Mesodermal cell (in vitro differentiated cells): ENCODE measurements around the gene SERHL2.
"Not testable (repeated sequence)": the region's sequence is repeated elsewhere in the genome, so short reads cannot be mapped to it uniquely, and the experiment has no call there.

Experiments
- H3K27ac ChIP-seq: 2 replicates; pipeline ENCODE4 v1.7.0; 2013; ENCODE audit warnings: mild to moderate bottlenecking, low read depth, low read length, moderate library complexity; ENCODE audit not compliant: severe bottlenecking
- H3K36me3 ChIP-seq: 2 replicates; pipeline ENCODE4 v1.7.1; 2013; ENCODE audit warnings: mild to moderate bottlenecking, low read length, moderate library complexity; ENCODE audit not compliant: control insufficient read depth, insufficient read depth
- H3K4me1 ChIP-seq: one replicate; pipeline ENCODE4 v1.7.1; 2013; ENCODE audit warnings: mild to moderate bottlenecking, low read length; ENCODE audit not compliant: insufficient read depth, control insufficient read depth, poor library complexity, severe bottlenecking
- H3K4me3 ChIP-seq: 2 replicates; pipeline ENCODE4 v1.7.0; 2013; ENCODE audit warnings: low read length, control low read depth, mild to moderate bottlenecking; ENCODE audit not compliant: insufficient read depth, poor library complexity, severe bottlenecking; ENCODE audit errors: extremely low read depth
- H3K9me3 ChIP-seq: 2 replicates; pipeline ENCODE4 v1.7.1; 2013; ENCODE audit warnings: mild to moderate bottlenecking, low read length, moderate library complexity; ENCODE audit not compliant: control insufficient read depth
- WGBS, 2 experiments: methylation state at CpG; one replicate each; pipeline ENCODE4 v1.1.5; 2013; ENCODE audit warnings: missing lambda C conversion rate in 2 of 2; ENCODE audit not compliant: insufficient coverage in 2 of 2; 5-methylcytosine and 5-hydroxymethylcytosine counted together

SERHL2 gene

GRCh38 chr22:42518638-42519524, 34.9 kb upstream of the SERHL2 start:
- not testable (repeated sequence) for H3K9me3 ChIP-seq, H3K27ac ChIP-seq, H3K4me1 ChIP-seq
- Histone ChIP-seq H3K36me3 (peaks cover 15% of the 10 kb centered on the region), H3K4me3 (peak overlapping the region; percentile 66)
- WGBS, 2 experiments, result 0 to 2% methylated on average over 7 to 8 of the region's 28 CpGs

DNA sequence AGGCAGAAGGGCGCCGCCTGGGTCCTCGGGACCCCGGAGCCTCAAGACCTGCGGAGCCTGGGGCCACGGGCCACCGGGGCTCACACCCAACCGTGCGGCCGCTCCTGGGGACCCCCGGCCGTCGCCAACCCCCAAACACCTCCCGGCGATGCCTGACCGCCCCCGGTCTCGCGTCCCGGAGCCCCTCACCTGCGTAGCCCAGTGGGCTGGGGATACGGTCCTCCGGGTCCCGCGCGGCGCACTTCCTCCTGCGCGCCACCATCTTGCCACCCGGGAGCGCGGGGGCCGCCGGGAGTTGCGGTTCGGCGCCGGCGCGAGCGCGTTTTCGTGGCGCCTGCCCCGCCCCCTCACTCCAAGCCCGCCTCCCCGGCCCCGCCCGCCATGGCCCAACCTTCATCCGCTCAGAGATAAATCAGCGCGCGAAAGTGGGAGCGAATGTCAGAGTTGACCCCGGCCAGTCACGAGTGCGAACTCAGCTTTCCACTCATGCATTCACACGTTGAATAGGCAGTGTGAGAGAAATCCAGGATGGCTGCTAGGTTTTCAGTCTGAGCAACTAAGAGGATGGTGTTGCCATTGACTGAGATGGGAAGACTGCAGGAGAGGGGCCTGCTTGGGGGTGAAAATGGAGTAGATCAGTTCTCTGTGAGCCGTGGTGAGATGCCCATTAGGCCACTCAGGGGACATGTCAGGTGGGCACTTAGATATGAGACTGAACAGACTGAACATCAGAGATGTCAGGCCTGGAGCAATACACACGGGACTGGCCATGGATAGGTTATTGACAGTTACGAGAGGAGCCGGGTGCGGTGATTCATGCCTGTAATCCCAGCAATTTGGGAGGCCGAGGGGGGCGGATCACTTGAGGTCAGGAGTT, 34.0 kb upstream of the SERHL2 start, which contains the start of gene RRP7A:
Gene RRP7A (minus strand): TSS at position 272 of the 877 bp plus-strand sequence. CDS start 10 bp downstream, at position 262.
- H3K27ac ChIP-seq, result no peak within 1 kb of the TSS
- no peaks in the 10 kb centered on the region for H3K4me1 ChIP-seq
- peak within 1 kb of the TSS; percentile 66 for H3K4me3 ChIP-seq
- H3K9me3 ChIP-seq, result no peaks in the 10 kb centered on the region
- H3K36me3 ChIP-seq, result peaks cover 15% of the 10 kb centered on the region
- 13 to 17% methylated on average over 30 to 43 of the region's 65 CpGs for WGBS, 2 experiments

DNA sequence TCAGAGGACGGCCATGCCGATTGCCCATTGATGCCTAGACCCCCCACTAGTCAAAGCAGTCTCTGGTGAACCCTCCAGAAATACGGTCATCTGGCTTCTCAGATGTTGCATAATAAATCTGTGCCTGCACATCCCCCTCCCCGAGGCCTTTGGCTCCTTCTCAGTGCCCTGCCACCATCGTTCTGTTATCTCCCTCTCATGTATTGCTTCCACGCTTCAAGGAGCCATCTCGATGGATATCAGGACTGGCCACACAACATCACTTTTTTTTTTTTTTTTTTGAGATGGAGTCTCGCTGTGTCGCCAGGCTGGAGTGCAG, 32.6 kb upstream of the SERHL2 start:
- Histone ChIP-seq H3K27ac (no peak overlapping the region), H3K4me1 (no peaks in the 10 kb centered on the region), H3K4me3 (no peak overlapping the region), H3K36me3 (peaks cover 6% of the 10 kb centered on the region), H3K9me3 (no peaks in the 10 kb centered on the region)
- WGBS, 2 experiments, result 90 to 93% methylated on average over 5 to 9 of the region's 9 CpGs

DNA sequence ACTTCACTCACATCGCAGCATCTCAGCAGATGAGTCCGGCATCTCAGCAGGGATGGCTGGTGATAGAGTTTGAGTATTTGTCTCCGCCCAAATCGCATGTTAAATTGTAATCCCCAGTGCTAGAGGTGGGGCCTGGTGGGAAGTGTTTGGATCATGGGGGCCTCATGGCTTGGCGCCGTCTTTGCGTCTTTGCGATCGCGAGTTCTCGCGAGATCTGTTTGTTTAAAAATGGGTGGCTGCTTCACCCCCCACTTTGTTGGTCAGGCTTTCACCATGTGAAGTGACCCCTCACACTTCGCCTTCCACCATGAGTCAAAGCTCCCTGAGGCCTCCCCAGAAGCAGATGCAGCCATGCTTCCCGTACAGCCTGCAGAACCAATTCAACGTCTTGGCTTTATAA, 31.2 kb upstream of the SERHL2 start:
- no peak overlapping the region for H3K4me3 ChIP-seq
- 95 to 97% methylated on average over 13 to 15 of the region's 15 CpGs for WGBS, 2 experiments
- no peaks in the 10 kb centered on the region for H3K4me1 ChIP-seq
- peaks cover 3% of the 10 kb centered on the region for H3K36me3 ChIP-seq
- no peak overlapping the region for H3K27ac ChIP-seq
- H3K9me3 ChIP-seq, result no peaks in the 10 kb centered on the region

GRCh38 chr22:42528591-42529307, 25.0 kb upstream of the SERHL2 start:
- whole genome bisulfite sequencing, 2 experiments, result 92 to 97% methylated on average over 8 to 10 of the region's 11 CpGs
- Histone ChIP-seq H3K36me3 (no peaks in the 10 kb centered on the region), H3K4me1 (no peaks in the 10 kb centered on the region), H3K4me3 (no peak overlapping the region), H3K27ac (no peak overlapping the region), H3K9me3 (no peaks in the 10 kb centered on the region)

DNA sequence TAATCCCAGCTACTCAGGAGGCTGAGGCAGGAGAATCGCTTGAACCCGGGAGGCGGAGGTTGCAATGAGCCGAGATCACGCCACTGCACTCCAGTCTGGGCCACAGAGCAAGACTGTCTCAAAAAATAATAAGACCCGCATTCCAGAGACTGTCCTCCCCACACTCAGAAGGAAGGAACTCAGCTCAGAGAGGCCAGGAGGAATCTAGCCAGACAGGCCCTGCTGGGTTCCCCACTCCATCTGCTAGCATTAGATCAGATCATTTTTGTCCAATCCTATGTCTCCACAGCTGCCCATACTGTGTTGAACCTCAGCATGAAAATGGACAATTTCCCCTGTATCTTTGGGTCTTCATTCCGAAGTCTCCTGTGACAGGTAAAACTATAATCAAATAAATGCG, 24.3 kb upstream of the SERHL2 start:
- not testable (repeated sequence) for H3K9me3 ChIP-seq, H3K4me1 ChIP-seq, H3K27ac ChIP-seq, H3K4me3 ChIP-seq, H3K36me3 ChIP-seq
- WGBS, 2 experiments, result 96 to 100% methylated on average over 4 to 7 of the region's 8 CpGs

DNA sequence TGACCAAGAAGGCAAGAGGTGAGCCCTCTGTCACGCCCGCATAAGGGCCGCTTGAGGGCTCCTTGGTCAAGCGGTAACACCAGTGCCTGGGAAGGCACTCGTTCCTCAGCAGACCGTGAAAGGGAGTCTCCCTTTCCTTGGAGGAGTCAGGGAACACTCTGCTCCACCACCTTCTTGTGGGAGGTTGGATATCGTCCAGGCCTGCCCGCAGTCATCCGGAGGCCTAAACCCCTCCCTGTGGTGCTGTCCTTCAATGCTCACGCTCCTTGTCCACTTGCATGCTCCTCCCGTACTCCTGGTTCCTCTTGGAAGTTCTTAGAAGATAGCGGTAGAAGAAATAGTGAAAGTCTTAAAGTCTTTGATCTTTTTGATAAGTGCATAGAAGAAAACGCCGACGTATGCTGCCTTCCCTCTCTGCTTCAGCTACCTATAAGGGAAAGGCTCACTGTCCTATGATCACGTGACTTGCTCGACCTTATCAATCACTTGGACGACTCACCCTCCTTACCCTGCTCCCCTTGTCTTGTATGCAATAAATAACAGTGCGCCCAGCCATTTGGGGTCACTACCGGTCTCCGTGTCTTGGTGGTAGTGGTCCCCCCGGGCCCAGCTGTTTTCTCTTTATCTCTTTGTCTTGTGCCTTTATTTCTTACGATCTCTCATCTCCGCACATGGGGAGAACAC, 22.2 kb upstream of the SERHL2 start:
- not testable (repeated sequence) for H3K36me3 ChIP-seq, H3K27ac ChIP-seq, H3K4me1 ChIP-seq, H3K9me3 ChIP-seq, H3K4me3 ChIP-seq
- WGBS, 2 experiments, result 92 to 95% methylated on average over 15 to 16 of the region's 24 CpGs

- Histone ChIP-seq H3K27ac (no peak overlapping the region), H3K4me1 (no peaks in the 10 kb centered on the region), H3K36me3 (no peaks in the 10 kb centered on the region), H3K9me3 (no peaks in the 10 kb centered on the region), H3K4me3 (no peak overlapping the region)
- 92 to 96% methylated on average over 8 of the region's 8 CpGs for WGBS, 2 experiments
Observed at GRCh38 chr22:42533638-42533977, 20.1 kb upstream of the SERHL2 start.

GRCh38 chr22:42535082-42535731, 18.5 kb upstream of the SERHL2 start:
- H3K9me3 ChIP-seq, H3K4me1 ChIP-seq, H3K27ac ChIP-seq, H3K36me3 ChIP-seq, H3K4me3 ChIP-seq: not testable (repeated sequence)
- WGBS, 2 experiments, result no CpG with 5 or more reads among the region's 14 CpGs

DNA sequence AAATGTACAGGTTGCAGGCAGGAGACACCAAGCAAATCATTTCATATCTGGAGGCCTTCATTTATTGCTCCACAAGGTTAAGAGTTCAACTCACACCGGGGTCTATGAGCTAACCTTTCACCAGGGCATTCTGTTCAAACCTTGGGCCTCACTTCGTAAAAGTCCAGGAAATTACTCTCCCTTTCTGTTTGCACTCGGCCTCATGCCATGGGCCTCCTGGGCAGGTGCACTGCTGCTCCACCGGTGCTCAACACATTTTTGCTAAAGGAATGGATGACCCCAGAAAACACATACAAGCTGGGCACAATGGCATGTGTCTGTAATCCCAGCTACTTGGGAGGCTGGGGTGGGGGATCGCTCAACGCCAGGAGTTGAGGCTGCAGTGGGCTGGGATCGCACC, 17.6 kb upstream of the SERHL2 start:
- no peak overlapping the region for H3K27ac ChIP-seq
- H3K4me1 ChIP-seq, result no peaks in the 10 kb centered on the region
- no peaks in the 10 kb centered on the region for H3K36me3 ChIP-seq
- H3K4me3 ChIP-seq, result no peak overlapping the region
- no peaks in the 10 kb centered on the region for H3K9me3 ChIP-seq
- 95 to 98% methylated on average over 6 to 7 of the region's 7 CpGs for WGBS, 2 experiments
